Cardiac fibroblast (primary cell): Measurements from ENCODE around the gene PPARG.

Experiments
- DNase-seq, 2 donors: peaks; one replicate each; pipeline versions ENCODE4 v3.0.0 to v3.0.0-alpha.2; 2010; ENCODE audit warnings: low read depth in 2 of 2
- H3K4me3 ChIP-seq, 2 donors: replicated peaks in 1 of 2; 1 replicate in 1 of 2; 2 replicates in 1 of 2; pipeline ENCODE4 v1.5.1; 2011; ENCODE audit warnings: low read depth in 2 of 2, low read length in 2 of 2, mild to moderate bottlenecking in 2 of 2, moderate library complexity in 1 of 2
- TF ChIP-seq, protein P1 (sequence below): IDR thresholded peaks from one replicate; pipeline ENCODE4 v1.5.1; 2011; ENCODE audit warnings: low read depth, mild to moderate bottlenecking, low read length, inconsistent platforms

Gene PPARG

GRCh38 chr3:12318758-12319621 is 30.1 kb downstream of the PPARG start:
- TF ChIP-seq, protein P1, sequence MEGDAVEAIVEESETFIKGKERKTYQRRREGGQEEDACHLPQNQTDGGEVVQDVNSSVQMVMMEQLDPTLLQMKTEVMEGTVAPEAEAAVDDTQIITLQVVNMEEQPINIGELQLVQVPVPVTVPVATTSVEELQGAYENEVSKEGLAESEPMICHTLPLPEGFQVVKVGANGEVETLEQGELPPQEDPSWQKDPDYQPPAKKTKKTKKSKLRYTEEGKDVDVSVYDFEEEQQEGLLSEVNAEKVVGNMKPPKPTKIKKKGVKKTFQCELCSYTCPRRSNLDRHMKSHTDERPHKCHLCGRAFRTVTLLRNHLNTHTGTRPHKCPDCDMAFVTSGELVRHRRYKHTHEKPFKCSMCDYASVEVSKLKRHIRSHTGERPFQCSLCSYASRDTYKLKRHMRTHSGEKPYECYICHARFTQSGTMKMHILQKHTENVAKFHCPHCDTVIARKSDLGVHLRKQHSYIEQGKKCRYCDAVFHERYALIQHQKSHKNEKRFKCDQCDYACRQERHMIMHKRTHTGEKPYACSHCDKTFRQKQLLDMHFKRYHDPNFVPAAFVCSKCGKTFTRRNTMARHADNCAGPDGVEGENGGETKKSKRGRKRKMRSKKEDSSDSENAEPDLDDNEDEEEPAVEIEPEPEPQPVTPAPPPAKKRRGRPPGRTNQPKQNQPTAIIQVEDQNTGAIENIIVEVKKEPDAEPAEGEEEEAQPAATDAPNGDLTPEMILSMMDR: no peak
- H3K4me3 ChIP-seq: no peak overlapping the region
- peak; percentile 53 to 78 for DNase-seq

- H3K4me3 ChIP-seq: no peak overlapping the region
- no peak for DNase-seq
- TF ChIP-seq, protein P1: no peak
These were observed 32.1 kb downstream of the PPARG start for GRCh38 chr3:12321015-12321414.

- DNase-seq: no peak
- TF ChIP-seq, protein P1: no peak
- no peak overlapping the region for H3K4me3 ChIP-seq
These were observed 34.4 kb downstream of the PPARG start for GRCh38 chr3:12323237-12323636.

GRCh38 chr3:12325586-12326515 is 37.0 kb downstream of the PPARG start:
- DNase-seq: no peak
- no peak overlapping the region for H3K4me3 ChIP-seq
- TF ChIP-seq, protein P1: no peak

DNA sequence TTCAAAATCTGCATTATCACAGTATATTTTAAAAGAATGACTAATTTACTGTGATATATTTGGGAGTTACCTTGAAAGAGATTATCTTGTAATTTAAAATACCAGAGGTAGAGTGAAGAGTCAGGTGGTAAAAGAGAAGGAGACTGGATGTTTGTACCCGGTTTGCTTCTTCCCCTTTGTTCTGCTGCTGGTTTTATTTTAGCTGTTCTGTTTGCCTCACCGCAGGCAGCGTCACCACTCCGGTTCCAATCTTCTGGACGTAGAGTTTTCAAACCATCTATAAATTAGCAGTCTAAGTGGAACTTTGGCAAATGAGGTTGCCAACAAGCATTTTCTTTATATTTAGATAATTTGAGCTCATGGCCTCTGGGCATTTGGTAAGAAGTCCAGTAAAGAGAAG is 38.2 kb downstream of the PPARG start:
- TF ChIP-seq, protein P1: no peak
- no peak overlapping the region for H3K4me3 ChIP-seq
- DNase-seq: no peak

- no peak overlapping the region for H3K4me3 ChIP-seq
- no peak for DNase-seq
- TF ChIP-seq, protein P1: no peak
These were observed 39.4 kb downstream of the PPARG start for GRCh38 chr3:12328132-12328836.
